HCT116 (cell line): ENCODE results near the gene CNPY3.
A peak's percentile ranks its signal among the peaks of the same experiment; 100 is the strongest.

Experiments used
- CTCF ChIP-seq, 3 experiments: fragments of 200-600 bp in 1 of 3; sonication (generic) in 1 of 3; IDR thresholded peaks in 2 of 3; conservative IDR thresholded peaks in 1 of 3; 2 replicates each; pipeline ENCODE4 v1.5.1; 2012 to 2017; ENCODE audit warnings: low read depth in 2 of 3, low read length in 2 of 3, antibody characterized with exemption in 1 of 3, borderline replicate concordance in 1 of 3, control low read depth in 1 of 3, mild to moderate bottlenecking in 1 of 3, mixed read lengths in 1 of 3, mixed run types in 1 of 3, moderate library complexity in 1 of 3; ENCODE audit not compliant: insufficient read depth in 1 of 3
- EGR1 ChIP-seq: IDR thresholded peaks from 2 replicates; pipeline ENCODE4 v1.6.1; 2012; ENCODE audit warnings: low read depth
- EZH2phosphoT487 ChIP-seq: fragments of 200-600 bp; IDR thresholded peaks from 2 replicates; pipeline ENCODE4 v1.6.1; 2018; ENCODE audit warnings: antibody characterized with exemption, borderline replicate concordance
- MAX ChIP-seq: IDR thresholded peaks from 2 replicates; pipeline ENCODE4 v1.6.1; 2012
- POLR2A ChIP-seq: IDR thresholded peaks from 2 replicates; pipeline ENCODE4 v1.7.0; 2011; ENCODE audit warnings: borderline replicate concordance; ENCODE audit not compliant: insufficient read depth, insufficient read length; ENCODE audit errors: extremely low read depth
- POLR2AphosphoS5 ChIP-seq: IDR thresholded peaks from 2 replicates; pipeline ENCODE4 v1.6.1; 2011; ENCODE audit warnings: mild to moderate bottlenecking, low read depth, low read length, moderate library complexity
- RAD21 ChIP-seq: IDR thresholded peaks from 2 replicates; pipeline ENCODE4 v1.6.1; 2012; ENCODE audit warnings: low read depth, mild to moderate bottlenecking
- REST ChIP-seq: IDR thresholded peaks from 2 replicates; pipeline ENCODE4 v1.6.1; 2012; ENCODE audit warnings: low read depth
- SIN3A ChIP-seq: IDR thresholded peaks from 2 replicates; pipeline ENCODE4 v1.6.1; 2012; ENCODE audit warnings: low read depth
- YY1 ChIP-seq: IDR thresholded peaks from 2 replicates; pipeline ENCODE4 v1.6.1; 2011; ENCODE audit warnings: low read length, low read depth, moderate library complexity, mild to moderate bottlenecking; ENCODE audit not compliant: insufficient replicate concordance; ENCODE audit errors: extremely low read depth
- ZNF274 ChIP-seq: fragments of 200-500 bp; sonication (Bioruptor generic); IDR thresholded peaks from 2 replicates; pipeline ENCODE4 v1.6.1; 2014; ENCODE audit warnings: mild to moderate bottlenecking, low read depth, low read length, inconsistent platforms

- TF ChIP-seq CTCF (IDR thresholded peaks at IDR 0.05 in 2 of 3, conservative IDR thresholded peaks at IDR 0.05 in 1 of 3; ENCODE audit: borderline replicate concordance in 1 of 3, insufficient read depth in 1 of 3, low read depth in 2 of 3, low read length in 2 of 3) (peak; percentile 72 to 96 (median 84)), MAX (no peak), EGR1 (no peak), REST (no peak), POLR2AphosphoS5 (peak; percentile 21; the same call in 1 of the 2 replicates), SIN3A (no peak), POLR2A (no peak), EZH2phosphoT487 (no peak), RAD21 (peak; percentile 99), YY1 (no peak), ZNF274 (no peak)
Measured at GRCh38 chr6:42901538-42901957, 27.7 kb upstream of the CNPY3 start.
